HEK293 (cell line): ENCODE results near the gene EEF1A2.

Experiments used
- CTCF ChIP-seq: fragments of 450-650 bp; formaldehyde crosslinking; IDR thresholded peaks from 2 replicates; pipeline ENCODE4 v1.5.1; 2016; ENCODE audit warnings: missing biosample characterization, missing genetic modification characterization
- OSR2 ChIP-seq: fragments of 450-650 bp; formaldehyde crosslinking; IDR thresholded peaks from 2 replicates; pipeline ENCODE4 v1.5.1; 2016; ENCODE audit warnings: missing biosample characterization, missing genetic modification characterization
- ZEB2 ChIP-seq: fragments of 450-650 bp; formaldehyde crosslinking; IDR thresholded peaks from 2 replicates; pipeline ENCODE4 v1.5.1; 2016; ENCODE audit warnings: missing biosample characterization, missing genetic modification characterization
- ZNF10 ChIP-seq: fragments of 450-650 bp; formaldehyde crosslinking; IDR thresholded peaks from 2 replicates; pipeline ENCODE4 v1.5.1; 2017; ENCODE audit warnings: missing biosample characterization, missing genetic modification characterization
- ZNF138 ChIP-seq: fragments of 450-650 bp; formaldehyde crosslinking; IDR thresholded peaks from 2 replicates; pipeline ENCODE4 v1.5.1; 2016; ENCODE audit warnings: missing biosample characterization, missing genetic modification characterization, borderline replicate concordance
- ZNF169 ChIP-seq: fragments of 450-650 bp; formaldehyde crosslinking; IDR thresholded peaks from 2 replicates; pipeline ENCODE4 v1.5.1; 2016; ENCODE audit warnings: missing biosample characterization, missing genetic modification characterization
- ZNF24 ChIP-seq: fragments of 450-650 bp; formaldehyde crosslinking; IDR thresholded peaks from 2 replicates; pipeline ENCODE4 v1.5.1; 2016; ENCODE audit warnings: missing biosample characterization, missing genetic modification characterization
- ZNF274 ChIP-seq, 2 experiments: fragments of 200-500 bp in 1 of 2; fragments of 450-650 bp in 1 of 2; sonication (Bioruptor generic) in 1 of 2; formaldehyde crosslinking in 1 of 2; IDR thresholded peaks; 2 replicates each; pipeline versions ENCODE4 v1.5.1 to v1.6.1; 2014 to 2016; ENCODE audit warnings: borderline replicate concordance in 1 of 2, inconsistent platforms in 1 of 2, low read length in 1 of 2, missing biosample characterization in 1 of 2, missing genetic modification characterization in 1 of 2
- ZNF777 ChIP-seq: fragments of 450-650 bp; formaldehyde crosslinking; IDR thresholded peaks from 2 replicates; pipeline ENCODE4 v1.5.1; 2017; ENCODE audit warnings: missing biosample characterization, missing genetic modification characterization, borderline replicate concordance
- ZXDB ChIP-seq: fragments of 450-650 bp; formaldehyde crosslinking; IDR thresholded peaks from 2 replicates; pipeline ENCODE4 v1.5.1; 2016; ENCODE audit warnings: missing biosample characterization, missing genetic modification characterization

- TF ChIP-seq ZNF777 = no peak
- no peak for TF ChIP-seq CTCF (tag by site-specific recombination)
- no peak for TF ChIP-seq ZNF274 (IDR thresholded peaks at IDR 0.05; ENCODE audit: low read length)
- TF ChIP-seq ZNF274 (tag by site-specific recombination; IDR thresholded peaks at IDR 0.05; ENCODE audit: borderline replicate concordance) = no peak
- TF ChIP-seq ZNF10 = no peak
- no peak for TF ChIP-seq ZNF169
- no peak for TF ChIP-seq ZXDB (tag by site-specific recombination)
- peak; percentile 44; the same call in 1 of the 2 replicates for TF ChIP-seq ZEB2 (tag by site-specific recombination)
- no peak for TF ChIP-seq ZNF24 (tag by site-specific recombination)
- TF ChIP-seq OSR2 (tag by site-specific recombination) = no peak
- TF ChIP-seq ZNF138 (tag by site-specific recombination) = no peak
These were observed 571 bp upstream of the EEF1A2 start for GRCh38 chr20:63499338-63499969.
